GM20431 (cell line): ENCODE data around the gene ZNF48.

Experiments
- in situ Hi-C: fragments of 300-500 bp; cut with MseI, MboI; formaldehyde crosslinking; loops from one replicate; pipeline ENCODE4 v1.15.0; 2020; ENCODE audit warnings: low sequenced_read_pairs; ENCODE audit not compliant: unreplicated experiment

The ZNF48 gene

GRCh38 chr16:30421010-30421409 lies 25.8 kb downstream of the ZNF48 start:
- in situ Hi-C loops, result no loop called here

- in situ Hi-C loops, result loop anchor here (25.0 kb wide), 1 partner anchor 184 kb away; the partner anchor contains the start of gene ZNF689
Measured at GRCh38 chr16:30428055-30428454, 32.8 kb downstream of the ZNF48 start.

GRCh38 chr16:30429418-30429677 lies 34.1 kb downstream of the ZNF48 start:
- in situ Hi-C loops, result loop anchor here (25.0 kb wide), 1 partner anchor 183 kb away; the partner anchor contains the start of gene ZNF689

DNA sequence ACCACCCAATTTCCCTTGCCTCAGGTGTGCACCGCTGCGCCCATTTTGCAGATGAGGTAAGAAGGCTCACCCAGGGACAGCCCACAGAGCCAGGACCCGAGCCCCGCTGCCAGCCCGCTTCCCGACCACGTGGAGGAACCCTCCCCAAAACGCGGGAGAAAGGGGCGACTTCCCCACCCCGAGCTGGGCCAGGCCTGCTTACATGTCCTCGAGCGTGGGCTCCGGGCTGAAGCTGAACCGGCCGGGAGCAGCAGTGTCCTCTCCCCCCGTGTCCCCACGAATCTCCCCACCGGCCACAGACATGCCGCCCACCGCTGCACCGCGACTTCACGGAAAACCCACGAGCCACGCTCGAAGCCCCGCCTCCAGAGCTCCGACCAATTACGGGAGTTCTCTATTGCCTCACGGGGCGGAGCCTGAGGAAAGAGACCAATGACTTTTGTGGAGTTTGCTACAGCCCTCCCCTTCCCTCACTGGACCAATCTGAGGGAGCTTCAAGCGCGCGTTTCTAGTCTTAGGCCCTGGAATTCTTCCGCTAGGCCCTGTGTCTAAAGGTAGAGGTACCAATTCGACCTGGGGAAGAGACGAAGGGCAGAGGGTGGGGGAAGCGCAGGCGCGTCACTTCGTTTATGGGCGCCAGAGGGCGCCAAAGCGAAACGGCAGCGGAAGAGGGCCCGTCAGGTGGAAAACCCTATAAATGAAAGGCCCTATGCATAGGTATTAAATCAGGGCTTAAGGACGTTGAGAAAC lies 34.6 kb downstream of the ZNF48 start, which contains the start of gene DCTPP1:
DCTPP1 (minus strand) TSS at position 353 of the 750 bp plus-strand sequence; CDS start at position 303, 50 bp downstream.
- in situ Hi-C loops, result loop anchor here (25.0 kb wide), 1 partner anchor 182 kb away; the partner anchor contains the start of gene ZNF689

GRCh38 chr16:30430428-30430970 lies 35.3 kb downstream of the ZNF48 start:
- in situ Hi-C loops, result loop anchor here (25.0 kb wide), 1 partner anchor 182 kb away; the partner anchor contains the start of gene ZNF689

DNA sequence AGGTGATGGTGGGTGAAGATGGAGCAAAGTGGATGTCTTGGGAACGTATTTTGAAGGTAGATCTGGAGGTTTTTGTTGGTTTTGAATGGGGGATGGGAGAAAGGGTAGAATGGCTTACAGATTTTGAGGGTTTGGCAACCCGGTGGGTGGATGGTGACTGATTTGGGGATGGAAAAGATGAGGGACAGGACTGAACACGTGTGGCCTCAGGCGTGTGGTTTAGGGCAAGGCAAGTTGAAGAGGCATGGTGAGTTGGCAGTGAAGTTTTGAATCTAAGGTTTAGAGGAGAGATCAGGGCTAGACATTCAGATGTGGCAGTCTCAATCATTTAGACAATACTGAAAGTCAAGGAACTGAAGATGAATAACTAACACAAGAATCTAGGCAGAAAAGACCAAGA lies 39.6 kb downstream of the ZNF48 start:
- in situ Hi-C loops, result loop anchor here (25.0 kb wide), 1 partner anchor 177 kb away; the partner anchor contains the start of gene ZNF689

DNA sequence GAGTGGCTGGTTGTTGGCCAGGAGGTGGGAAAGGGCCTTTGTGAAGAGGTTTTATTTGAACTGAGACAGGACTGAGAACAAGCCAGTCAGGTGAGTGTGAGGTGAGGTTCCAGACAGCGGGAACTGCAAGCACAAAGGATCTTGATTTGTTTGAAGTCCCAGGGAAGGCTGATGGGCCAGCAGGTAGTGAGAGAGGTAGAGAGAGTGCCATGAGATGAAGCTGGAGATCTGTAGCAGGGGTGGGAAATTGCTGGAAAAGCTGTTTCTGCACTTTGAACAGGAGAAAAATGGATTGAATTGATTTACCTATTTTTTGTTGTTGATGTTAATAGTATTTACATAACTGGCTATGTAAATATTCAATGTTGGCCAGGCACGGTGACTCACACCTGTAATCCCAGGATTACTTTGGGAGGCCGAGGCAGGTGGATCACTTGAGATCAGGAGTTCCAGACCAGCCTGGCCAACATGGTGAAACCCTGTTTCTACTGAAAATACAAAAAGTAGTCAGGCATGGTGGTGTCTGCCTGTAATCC lies 42.4 kb downstream of the ZNF48 start:
- in situ Hi-C loops, result loop anchor here (25.0 kb wide), 1 partner anchor 175 kb away; the partner anchor contains the start of gene ZNF689

GRCh38 chr16:30438835-30439234 lies 43.6 kb downstream of the ZNF48 start:
- in situ Hi-C loops, result loop anchor here (25.0 kb wide), 1 partner anchor 173 kb away; the partner anchor contains the start of gene ZNF689

DNA sequence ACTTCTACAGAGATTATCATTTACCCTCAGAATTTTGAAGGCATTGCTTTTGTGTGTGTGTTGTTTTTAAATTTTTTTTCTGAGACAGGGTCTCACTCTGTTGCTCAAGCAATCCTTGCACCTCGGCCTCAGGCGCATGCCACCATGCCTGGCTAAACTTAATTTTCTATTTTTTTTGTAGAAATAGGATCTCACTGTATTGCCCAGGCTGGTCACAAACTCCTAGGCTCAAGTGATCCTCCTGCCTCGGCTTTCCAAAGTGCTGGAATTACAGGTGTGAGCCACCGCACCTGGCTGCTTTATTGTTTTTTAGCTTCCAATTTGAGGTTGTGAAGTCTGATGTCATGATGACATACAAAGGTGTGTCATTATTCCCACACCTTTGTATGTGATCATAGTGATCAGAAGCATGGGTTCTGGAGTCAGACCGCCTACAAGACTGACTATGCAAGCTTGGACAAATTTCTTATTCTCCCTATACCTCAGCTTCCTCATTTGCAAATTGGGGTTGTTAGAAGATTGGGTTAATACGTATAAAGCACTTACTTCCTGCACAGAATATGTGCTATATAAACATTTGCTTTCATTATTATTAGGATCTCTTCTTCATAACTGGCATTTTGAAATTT lies 44.6 kb downstream of the ZNF48 start:
- in situ Hi-C loops, result loop anchor here (25.0 kb wide), 1 partner anchor 172 kb away; the partner anchor contains the start of gene ZNF689

DNA sequence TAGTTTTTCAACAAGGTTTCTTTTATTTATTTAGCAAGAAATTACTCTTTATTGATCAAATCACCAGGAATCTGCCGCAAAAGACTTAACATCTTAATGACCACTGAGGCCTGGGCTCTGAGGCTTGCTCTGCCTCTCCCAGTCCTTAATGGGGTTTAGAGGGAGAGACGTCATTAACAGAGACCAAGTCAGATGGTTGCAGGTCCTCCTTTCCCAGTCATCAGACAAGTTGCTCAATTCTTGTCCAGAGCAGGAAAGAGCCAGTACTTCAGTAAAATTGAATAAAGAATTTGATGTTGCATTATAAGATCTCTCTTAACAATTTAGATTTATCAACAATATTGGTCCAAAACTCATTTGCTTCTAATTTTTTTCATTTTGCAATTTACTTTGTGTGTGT lies 48.4 kb downstream of the ZNF48 start:
- in situ Hi-C loops, result loop anchor here (25.0 kb wide), 1 partner anchor 169 kb away; the partner anchor contains the start of gene ZNF689

DNA sequence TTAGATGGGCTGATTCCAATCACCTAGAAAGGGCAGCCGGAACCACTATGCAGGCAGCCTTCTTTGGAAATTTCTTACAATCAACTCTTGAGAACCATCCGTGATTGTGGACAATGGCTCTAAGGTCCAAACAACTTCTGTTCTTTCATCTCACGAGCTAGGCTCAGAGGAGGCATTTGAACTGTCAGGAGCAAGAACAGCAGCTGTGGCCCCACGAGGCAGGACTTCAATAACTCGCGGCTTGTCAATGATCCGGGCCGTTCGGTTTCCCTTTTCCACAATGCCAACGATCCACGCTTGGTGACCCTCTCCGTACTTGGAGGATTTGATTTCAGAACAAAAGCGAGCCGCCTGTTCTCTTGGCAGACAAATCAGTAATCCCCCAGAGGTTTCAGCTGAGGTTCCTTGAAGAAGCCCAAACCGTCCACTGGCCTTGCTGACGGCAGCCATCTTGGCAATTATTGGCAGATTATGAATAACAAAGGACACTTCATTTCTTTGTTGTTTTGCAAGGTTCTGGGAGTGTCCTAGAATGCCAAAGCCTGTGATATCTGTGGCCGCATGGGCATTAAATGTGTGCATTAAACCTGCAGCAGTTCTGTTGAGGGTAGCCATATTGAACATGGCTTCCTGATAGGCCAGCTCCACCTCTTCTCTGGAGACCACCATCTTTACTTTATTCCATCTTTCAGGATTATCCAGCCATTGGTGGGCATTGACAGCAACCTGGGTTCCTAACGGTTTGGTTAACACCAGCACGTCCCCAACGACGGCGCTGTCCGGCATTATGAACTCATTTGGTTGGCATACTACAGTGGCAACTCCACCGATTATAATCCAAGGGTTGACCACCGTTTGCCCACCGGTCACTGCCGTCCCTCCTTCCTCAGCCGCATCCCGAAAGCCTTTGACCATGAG lies 49.3 kb downstream of the ZNF48 start:
- in situ Hi-C loops, result loop anchor here (25.0 kb wide), 1 partner anchor 168 kb away; the partner anchor contains the start of gene ZNF689

DNA sequence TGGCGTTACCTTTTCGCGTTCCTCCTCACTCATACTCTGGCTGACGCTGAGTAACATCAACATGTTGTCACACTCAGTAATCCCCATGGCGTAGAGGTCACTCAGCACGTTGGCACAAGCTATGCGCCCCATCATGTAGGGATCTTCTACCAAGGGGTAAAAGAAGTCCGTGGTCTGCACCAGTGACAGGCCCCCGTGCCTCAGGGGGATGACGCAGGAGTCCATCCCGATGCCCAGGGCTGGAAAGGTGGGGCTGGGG lies 49.9 kb downstream of the ZNF48 start:
- in situ Hi-C loops, result loop anchor here (25.0 kb wide), 1 partner anchor 167 kb away; the partner anchor contains the start of gene ZNF689

DNA sequence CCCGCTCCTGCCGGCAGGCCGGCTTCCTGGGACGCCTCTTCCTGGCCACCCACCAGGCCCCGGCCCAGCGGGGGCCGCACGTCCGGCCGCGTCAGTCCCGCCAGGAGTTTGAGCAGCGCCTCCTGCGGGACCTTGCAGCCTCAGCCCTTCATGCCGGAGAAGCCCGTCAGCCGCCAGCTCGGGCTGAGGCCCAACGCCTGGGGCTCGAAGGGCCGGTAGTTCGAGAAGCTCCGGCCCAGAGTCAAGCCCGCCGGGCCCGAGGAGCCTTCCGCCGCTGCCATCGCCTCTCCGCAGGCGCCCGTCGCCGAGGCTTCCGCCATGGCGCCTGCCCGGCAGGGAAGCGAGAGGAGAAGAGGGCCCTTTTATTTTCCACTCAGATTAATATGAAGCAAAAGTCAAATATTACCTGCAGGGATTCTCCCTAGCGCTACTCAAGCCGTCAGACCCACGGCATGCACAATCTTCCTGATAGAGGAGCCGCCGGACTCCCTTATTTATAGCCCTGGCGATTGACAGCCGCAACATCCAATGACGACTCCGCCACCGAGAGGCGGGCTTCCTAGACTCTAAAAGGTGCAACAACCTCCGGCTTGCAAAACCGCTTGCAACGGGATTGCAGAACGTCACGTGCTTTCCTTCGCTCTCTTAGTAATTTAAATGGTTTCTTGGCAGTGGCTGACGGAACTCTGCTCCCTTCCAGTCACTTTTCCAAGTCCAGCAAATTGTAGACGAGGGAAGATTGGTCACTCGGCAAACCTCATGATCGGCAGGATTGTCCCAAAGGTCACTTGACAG lies 50.4 kb downstream of the ZNF48 start, which contains the start of gene SEPHS2:
SEPHS2 (minus strand) TSS at position 467 of the 795 bp plus-strand sequence; CDS start at position 320, 147 bp downstream.
- in situ Hi-C loops, result loop anchor here (25.0 kb wide), 1 partner anchor 167 kb away; the partner anchor contains the start of gene ZNF689

DNA sequence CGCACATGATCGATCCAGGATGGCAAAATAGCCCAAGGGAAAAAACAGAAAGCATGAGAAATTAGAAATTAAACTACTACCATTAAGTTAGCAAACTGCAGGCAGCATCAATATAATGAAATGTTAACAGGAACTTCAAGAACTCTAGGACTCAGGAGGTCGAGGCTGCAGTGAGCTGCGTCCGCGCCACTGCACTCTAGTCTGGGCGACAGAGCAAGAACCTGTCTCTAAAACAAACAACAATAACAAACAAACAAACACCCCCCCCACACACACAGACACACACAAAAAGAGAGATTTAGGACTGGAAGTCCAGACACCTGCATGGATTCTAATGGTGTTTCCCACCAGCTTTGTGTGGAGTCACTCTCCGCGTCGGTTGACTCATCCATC lies 51.0 kb downstream of the ZNF48 start:
- in situ Hi-C loops, result loop anchor here (25.0 kb wide), 1 partner anchor 166 kb away; the partner anchor contains the start of gene ZNF689

- in situ Hi-C loops, result loop anchor here (25.0 kb wide), 1 partner anchor 165 kb away; the partner anchor contains the start of gene ZNF689
Measured at GRCh38 chr16:30447512-30448226, 52.4 kb downstream of the ZNF48 start.

DNA sequence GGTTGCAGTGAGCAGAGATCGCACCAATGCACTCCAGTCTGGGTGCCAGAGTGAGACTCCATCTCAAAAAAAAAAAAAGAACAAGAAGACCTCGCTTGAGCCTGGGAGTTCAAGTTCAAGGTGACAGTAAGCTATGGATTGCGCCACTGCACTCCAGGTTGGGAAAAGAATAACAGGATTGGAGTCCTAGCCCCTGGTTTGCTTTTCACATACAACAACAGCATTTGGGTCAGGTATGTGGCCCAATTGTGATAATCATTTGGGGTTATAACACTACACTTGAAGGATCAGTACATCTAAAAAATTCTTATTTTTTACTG lies 53.9 kb downstream of the ZNF48 start:
- in situ Hi-C loops, result loop anchor here (25.0 kb wide), 1 partner anchor 163 kb away; the partner anchor contains the start of gene ZNF689
